Measurements from ENCODE around the gene NKAIN4.

- no peak for TF ChIP-seq ZFX (IDR thresholded peaks at IDR 0.05; ENCODE audit: borderline replicate concordance)
- TF ChIP-seq CTCF (IDR thresholded peaks at IDR 0.05), result no peak
Observed at GRCh38 chr20:63242736-63243135, 11.5 kb downstream of the NKAIN4 start.

All from 22Rv1 (cell line).